Neural cell (in vitro differentiated cells): ENCODE measurements around the gene PSMC4.

Experiments used
- EP300 ChIP-seq: fragments of 450-650 bp; conservative IDR thresholded peaks from 2 replicates; pipeline ENCODE4 v1.6.1; 2014; ENCODE audit warnings: antibody characterized with exemption, mild to moderate bottlenecking, moderate library complexity; ENCODE audit not compliant: poor library complexity, severe bottlenecking
- EZH2 ChIP-seq: fragments of 200-600, 300-800 bp; shearing (Covaris generic), sonication (generic); IDR thresholded peaks from 2 replicates; pipeline ENCODE4 v1.6.1; 2014; ENCODE audit warnings: antibody characterized with exemption, low read length, borderline replicate concordance, mild to moderate bottlenecking; ENCODE audit not compliant: insufficient read depth, poor library complexity, severe bottlenecking
- MXI1 ChIP-seq: fragments of 450-650 bp; conservative IDR thresholded peaks from 2 replicates; pipeline ENCODE4 v1.6.1; 2014; ENCODE audit warnings: antibody characterized with exemption, mild to moderate bottlenecking; ENCODE audit not compliant: poor library complexity, severe bottlenecking
- POLR2AphosphoS5 ChIP-seq: IDR thresholded peaks from 2 replicates; pipeline ENCODE4 v1.6.1; 2012
- RAD21 ChIP-seq: fragments of 450-650 bp; conservative IDR thresholded peaks from 2 replicates; pipeline ENCODE4 v1.6.1; 2014; ENCODE audit warnings: antibody characterized with exemption, mild to moderate bottlenecking, moderate library complexity
- SMC3 ChIP-seq: fragments of 450-650 bp; conservative IDR thresholded peaks from 2 replicates; pipeline ENCODE4 v1.6.1; 2014; ENCODE audit warnings: antibody characterized with exemption, mild to moderate bottlenecking, moderate library complexity; ENCODE audit not compliant: poor library complexity
- TF ChIP-seq, protein P1 (sequence below): fragments of 450-650 bp; IDR thresholded peaks from 2 replicates; pipeline ENCODE4 v1.5.1; 2014; ENCODE audit warnings: antibody characterized with exemption, mild to moderate bottlenecking, moderate library complexity; ENCODE audit not compliant: poor library complexity, severe bottlenecking

GRCh38 chr19:39970425-39970674 is 615 bp upstream of the PSMC4 start:
- TF ChIP-seq EZH2 (no peak), POLR2AphosphoS5 (no peak), EP300 (no peak), SMC3 (no peak), MXI1 (no peak), RAD21 (no peak)
- TF ChIP-seq, protein P1, sequence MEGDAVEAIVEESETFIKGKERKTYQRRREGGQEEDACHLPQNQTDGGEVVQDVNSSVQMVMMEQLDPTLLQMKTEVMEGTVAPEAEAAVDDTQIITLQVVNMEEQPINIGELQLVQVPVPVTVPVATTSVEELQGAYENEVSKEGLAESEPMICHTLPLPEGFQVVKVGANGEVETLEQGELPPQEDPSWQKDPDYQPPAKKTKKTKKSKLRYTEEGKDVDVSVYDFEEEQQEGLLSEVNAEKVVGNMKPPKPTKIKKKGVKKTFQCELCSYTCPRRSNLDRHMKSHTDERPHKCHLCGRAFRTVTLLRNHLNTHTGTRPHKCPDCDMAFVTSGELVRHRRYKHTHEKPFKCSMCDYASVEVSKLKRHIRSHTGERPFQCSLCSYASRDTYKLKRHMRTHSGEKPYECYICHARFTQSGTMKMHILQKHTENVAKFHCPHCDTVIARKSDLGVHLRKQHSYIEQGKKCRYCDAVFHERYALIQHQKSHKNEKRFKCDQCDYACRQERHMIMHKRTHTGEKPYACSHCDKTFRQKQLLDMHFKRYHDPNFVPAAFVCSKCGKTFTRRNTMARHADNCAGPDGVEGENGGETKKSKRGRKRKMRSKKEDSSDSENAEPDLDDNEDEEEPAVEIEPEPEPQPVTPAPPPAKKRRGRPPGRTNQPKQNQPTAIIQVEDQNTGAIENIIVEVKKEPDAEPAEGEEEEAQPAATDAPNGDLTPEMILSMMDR = no peak
